GM06990 (cell line): ENCODE results near the gene TBXA2R.
"Not testable (repeated sequence)": the region's sequence is repeated elsewhere in the genome, so short reads cannot be mapped to it uniquely, and the experiment has no call there.

Experiments used
- DNase-seq: peaks from one replicate; pipeline ENCODE4 v3.0.0-alpha.2; 2011; ENCODE audit not compliant: insufficient read length; ENCODE audit errors: extremely low read depth
- H3K27me3 ChIP-seq: replicated peaks from 2 replicates; pipeline ENCODE4 v1.6.0; 2011; ENCODE audit warnings: low read length; ENCODE audit not compliant: control insufficient read depth, insufficient read depth
- H3K36me3 ChIP-seq: 2 replicates; pipeline ENCODE4 v1.5.1; 2011; ENCODE audit warnings: low read length; ENCODE audit not compliant: control insufficient read depth, insufficient read depth
- H3K4me3 ChIP-seq: replicated peaks from 2 replicates; pipeline ENCODE4 v1.5.1; 2011; ENCODE audit warnings: low read depth, mild to moderate bottlenecking, control low read depth, low read length
- TF ChIP-seq, protein P1 (sequence below): IDR thresholded peaks from 2 replicates; pipeline ENCODE4 v1.5.1; 2011; ENCODE audit warnings: low read length, control low read depth, mild to moderate bottlenecking, inconsistent platforms; ENCODE audit not compliant: insufficient read depth, poor library complexity, severe bottlenecking

Gene TBXA2R

DNA sequence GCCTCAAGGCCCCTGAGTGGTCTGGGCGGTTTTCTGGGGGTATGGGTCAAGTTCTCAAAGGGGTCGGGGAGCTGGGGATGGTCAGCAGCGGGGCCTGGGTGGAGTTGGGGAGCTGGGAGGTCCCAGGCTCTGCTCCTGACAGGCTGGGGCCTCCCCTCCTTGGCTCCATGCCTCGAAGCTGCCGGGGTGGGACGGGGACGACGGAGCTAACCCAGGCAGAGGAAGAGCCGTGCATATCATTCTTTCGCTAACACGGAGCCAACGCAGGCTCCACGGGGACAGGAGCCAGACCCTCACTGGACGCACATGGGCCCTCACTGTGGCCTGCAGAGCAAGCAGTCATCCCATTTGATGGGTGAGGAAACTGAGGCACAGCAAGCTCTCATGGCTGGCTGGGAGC is 45.7 kb upstream of the TBXA2R start:
- H3K4me3 ChIP-seq, result no peak overlapping the region
- TF ChIP-seq, protein P1, sequence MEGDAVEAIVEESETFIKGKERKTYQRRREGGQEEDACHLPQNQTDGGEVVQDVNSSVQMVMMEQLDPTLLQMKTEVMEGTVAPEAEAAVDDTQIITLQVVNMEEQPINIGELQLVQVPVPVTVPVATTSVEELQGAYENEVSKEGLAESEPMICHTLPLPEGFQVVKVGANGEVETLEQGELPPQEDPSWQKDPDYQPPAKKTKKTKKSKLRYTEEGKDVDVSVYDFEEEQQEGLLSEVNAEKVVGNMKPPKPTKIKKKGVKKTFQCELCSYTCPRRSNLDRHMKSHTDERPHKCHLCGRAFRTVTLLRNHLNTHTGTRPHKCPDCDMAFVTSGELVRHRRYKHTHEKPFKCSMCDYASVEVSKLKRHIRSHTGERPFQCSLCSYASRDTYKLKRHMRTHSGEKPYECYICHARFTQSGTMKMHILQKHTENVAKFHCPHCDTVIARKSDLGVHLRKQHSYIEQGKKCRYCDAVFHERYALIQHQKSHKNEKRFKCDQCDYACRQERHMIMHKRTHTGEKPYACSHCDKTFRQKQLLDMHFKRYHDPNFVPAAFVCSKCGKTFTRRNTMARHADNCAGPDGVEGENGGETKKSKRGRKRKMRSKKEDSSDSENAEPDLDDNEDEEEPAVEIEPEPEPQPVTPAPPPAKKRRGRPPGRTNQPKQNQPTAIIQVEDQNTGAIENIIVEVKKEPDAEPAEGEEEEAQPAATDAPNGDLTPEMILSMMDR, result no peak
- no peak for DNase-seq
- H3K27me3 ChIP-seq, result no peaks in the 10 kb centered on the region
- H3K36me3 ChIP-seq, result peaks cover 22% of the 10 kb centered on the region

DNA sequence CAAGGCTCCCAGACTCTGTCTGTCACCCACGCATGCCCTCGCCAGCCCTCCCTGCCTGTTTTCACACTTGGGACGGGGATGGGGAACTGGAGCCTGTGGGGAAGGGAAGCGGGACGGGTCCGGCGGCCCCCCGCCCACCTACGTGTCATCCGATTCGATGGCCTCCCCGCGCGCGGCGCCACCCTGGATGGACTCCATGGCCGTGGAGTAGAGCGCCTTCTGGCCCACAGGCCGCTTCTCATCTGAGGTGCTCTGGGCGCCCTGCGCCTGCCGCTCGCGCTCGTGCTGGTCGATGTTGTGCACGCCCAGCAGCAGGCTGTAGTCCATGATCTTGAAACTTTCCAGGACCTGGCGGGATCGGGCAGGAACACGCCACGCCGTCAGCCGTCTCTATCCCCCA is 45.0 kb upstream of the TBXA2R start:
- Histone ChIP-seq H3K27me3 (no peaks in the 10 kb centered on the region), H3K36me3 (peaks cover 16% of the 10 kb centered on the region), H3K4me3 (no peak overlapping the region)
- no peak for DNase-seq
- TF ChIP-seq, protein P1, result no peak

DNA sequence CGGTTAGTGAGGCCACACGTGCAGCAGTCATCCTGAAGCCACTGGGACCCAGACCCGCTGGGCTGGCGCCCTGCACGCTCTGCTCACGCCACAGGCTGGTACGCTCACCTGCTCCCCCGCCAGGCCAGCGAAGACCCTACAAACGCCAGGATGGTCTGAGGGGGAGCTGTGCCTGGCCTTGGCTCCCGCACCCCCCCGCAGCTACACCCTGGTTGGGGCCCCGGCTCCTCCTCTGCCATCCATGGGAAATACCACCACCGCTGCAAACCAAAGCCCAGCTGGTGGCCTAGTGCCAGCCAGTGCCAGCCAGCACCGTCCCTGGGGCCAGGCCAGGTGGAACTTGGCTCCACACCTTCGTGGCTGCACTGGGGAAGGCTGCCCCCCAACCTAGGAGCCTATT is 43.2 kb upstream of the TBXA2R start:
- TF ChIP-seq, protein P1, result no peak
- no peaks in the 10 kb centered on the region for H3K27me3 ChIP-seq

DNA sequence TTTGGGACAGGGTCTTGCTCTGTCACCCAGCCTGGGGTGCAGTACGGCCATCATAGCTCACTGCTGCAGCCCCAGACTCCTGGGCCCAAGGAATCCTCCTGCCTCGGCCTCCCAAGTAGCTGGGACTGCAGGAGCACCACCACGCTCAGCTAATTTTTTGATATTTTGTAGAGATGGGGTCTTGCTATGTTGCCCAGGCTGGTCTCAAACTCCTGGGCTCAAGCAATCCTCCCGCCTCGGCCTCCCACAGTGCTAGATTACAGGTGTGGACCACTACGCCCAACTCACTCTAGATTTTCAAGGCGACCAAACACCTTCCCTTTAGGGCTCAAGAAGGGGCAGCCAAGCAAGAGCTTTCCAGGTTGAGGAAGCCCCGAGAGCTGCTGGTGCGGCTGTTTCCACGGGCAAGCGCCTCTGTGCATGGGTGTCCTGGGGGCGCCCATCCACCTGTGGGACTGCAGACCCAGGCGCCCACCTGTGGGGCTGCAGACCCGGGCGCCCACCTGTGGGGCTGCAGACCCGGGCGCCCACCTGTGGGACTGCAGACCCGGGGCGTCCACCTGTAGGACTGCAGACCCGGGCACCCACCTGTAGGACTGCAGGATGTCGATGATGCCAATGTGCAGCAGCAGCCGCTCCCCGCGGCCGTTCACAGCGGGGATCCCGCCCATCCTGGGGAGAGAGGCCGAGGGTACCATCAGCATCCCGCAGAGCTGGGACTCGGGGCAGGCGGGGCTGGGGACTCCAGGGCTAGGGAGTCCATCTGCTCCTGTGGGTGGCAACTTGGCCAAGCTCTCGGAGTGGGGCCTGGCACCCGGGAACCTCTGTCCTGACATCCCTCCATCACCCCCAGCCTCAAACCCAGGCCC is 41.6 kb upstream of the TBXA2R start:
- TF ChIP-seq, protein P1, result no peak
- no peak for DNase-seq
- H3K27me3 ChIP-seq, result no peaks in the 10 kb centered on the region
- peaks cover 19% of the 10 kb centered on the region for H3K36me3 ChIP-seq
- H3K4me3 ChIP-seq, result no peak overlapping the region

More for the DNA sequence above, 43.2 kb upstream of the TBXA2R start:
- DNase-seq, result no peak
- H3K36me3 ChIP-seq, result peaks cover 20% of the 10 kb centered on the region
- H3K4me3 ChIP-seq, result no peak overlapping the region

DNA sequence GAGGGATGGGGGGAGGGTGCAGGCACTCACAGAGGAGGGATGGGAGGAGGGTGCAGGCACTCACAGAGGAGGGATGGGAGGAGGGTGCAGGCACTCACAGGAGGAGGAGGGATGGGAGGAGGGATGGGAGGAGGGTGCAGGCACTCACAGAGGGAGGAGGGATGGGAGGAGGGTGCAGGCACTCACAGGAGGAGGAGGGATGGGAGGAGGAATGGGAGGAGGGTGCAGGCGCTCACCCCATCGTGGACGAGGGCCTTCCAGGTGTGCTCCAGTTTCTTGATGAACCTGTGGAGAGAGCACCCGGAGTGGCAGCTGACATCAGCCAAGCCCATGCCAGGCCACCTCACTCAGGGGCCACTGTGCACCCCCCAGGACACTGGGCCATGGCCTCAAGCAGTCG is 40.4 kb upstream of the TBXA2R start:
- not testable (repeated sequence) for H3K27me3 ChIP-seq, DNase-seq, H3K4me3 ChIP-seq
- H3K36me3 ChIP-seq, result peaks cover 18% of the 10 kb centered on the region

DNA sequence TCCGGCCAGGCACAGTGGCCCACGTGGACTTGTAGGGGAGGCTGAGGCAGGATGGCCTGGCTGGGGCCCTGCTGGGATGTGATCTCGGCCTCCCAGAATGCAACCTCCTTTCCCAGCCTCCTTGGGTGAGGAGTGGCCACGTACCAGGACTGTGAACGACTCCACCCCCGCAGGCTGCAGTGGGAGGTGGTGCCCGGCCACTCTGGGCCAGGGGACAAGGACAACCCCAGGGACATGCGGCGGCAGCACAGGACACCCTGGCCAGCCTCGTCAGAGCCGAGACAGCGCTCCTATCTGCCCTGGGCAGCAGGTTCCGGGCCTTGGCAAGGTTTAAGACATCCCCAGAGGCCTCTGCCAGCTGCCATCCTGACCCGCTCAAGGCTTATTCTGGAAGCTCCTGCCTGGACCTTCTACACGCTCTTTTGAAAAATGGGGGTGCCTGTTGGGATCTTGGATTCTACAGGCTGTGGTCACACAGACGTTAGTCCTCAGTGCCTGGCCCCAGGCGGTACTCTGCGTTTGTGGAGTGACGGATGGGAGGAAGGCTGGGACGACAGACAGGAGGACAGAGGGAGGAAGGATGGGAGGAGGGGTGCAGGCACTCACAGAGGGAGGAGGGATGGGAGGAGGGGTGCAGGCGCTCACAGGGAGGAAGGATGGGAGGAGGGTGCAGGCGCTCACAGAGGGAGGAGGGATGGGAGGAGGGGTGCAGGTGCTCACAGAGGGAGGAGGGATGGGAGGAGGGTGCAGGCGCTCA is 39.8 kb upstream of the TBXA2R start:
- DNase-seq, result no peak
- Histone ChIP-seq H3K36me3 (peaks cover 16% of the 10 kb centered on the region), H3K4me3 (no peak overlapping the region), H3K27me3 (no peaks in the 10 kb centered on the region)
- TF ChIP-seq, protein P1, result no peak
